Measurements from ENCODE around the gene GABRG3.

Gene GABRG3

DNA sequence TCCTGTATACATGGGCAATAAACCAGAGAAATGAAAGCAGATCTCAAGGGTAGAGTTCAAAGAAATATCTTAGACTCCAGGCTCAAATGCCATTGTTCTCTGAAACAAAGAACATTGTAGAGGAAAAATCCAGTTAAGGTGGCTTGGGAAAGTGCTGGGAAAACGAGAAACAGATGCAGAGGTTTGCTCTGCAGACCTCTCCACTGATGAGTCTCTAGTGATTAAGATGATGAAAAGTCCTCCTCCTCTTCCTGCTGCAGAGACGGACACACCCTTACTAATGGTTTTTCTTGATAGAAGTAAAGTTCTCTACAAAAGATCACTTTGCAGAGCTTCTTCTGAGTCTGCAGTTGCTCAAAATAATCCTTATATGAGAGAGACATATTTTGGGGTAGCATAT, 264.7 kb downstream of the GABRG3 start:
- DNase-seq (ENCODE audit: low read depth, low spot score): no peak
- H3K9ac ChIP-seq (ENCODE audit: insufficient read length, low read depth): no peak overlapping the region
- no peaks in the 10 kb centered on the region for H3K4me1 ChIP-seq (ENCODE audit: insufficient read depth, insufficient read length)
- no peak overlapping the region for H3K4me3 ChIP-seq (ENCODE audit: insufficient read length, low read depth)
- TF ChIP-seq ZNF274 (IDR thresholded peaks at IDR 0.05; ENCODE audit: low read depth, low read length) (no peak), YY1 (IDR thresholded peaks at IDR 0.05; ENCODE audit: insufficient read depth, insufficient read length) (no peak), SUZ12 (IDR thresholded peaks at IDR 0.05; ENCODE audit: extremely low read depth, insufficient read depth, insufficient read length) (no peak)
- H3K27me3 ChIP-seq (ENCODE audit: insufficient read depth, insufficient read length): no peaks in the 10 kb centered on the region
- H3K36me3 ChIP-seq (ENCODE audit: insufficient read depth, insufficient read length, low read length): no peaks in the 10 kb centered on the region
- H3K9me3 ChIP-seq (ENCODE audit: insufficient read depth, low read length): no peaks in the 10 kb centered on the region

DNA sequence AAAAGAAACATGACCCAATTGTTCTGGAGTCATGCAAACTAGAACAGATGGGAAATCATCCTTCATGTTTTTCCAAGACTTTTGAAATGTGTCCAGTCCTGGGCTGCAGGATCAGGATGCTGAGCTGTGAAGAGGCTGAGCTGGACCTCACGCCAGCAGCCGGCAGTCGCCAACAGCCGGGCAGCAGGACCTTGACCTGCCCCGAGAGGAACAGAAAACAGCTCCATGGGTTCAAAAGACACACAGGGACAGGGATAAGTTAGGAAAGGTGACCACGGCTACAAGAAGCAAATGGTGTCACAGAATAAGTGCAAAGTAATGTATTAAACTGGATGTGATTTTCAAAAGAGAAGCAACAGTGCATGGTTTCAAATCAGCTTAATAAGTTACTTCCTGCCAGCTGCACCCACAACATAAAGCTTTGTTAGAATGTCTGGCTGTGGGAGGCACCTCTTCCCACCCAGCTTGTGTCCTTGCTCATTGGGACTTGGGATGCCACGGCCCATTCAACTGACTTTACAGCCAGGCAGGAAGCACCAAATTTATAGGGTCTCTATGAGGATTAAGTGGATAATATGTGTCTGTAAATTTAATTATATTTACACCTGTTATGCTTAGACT, 266.4 kb downstream of the GABRG3 start:
- no peak for DNase-seq (ENCODE audit: low read depth, low spot score)
- no peaks in the 10 kb centered on the region for H3K9me3 ChIP-seq (ENCODE audit: insufficient read depth, low read length)
- no peak overlapping the region for H3K4me3 ChIP-seq (ENCODE audit: insufficient read length, low read depth)
- H3K27me3 ChIP-seq (ENCODE audit: insufficient read depth, insufficient read length): no peaks in the 10 kb centered on the region
- H3K36me3 ChIP-seq (ENCODE audit: insufficient read depth, insufficient read length, low read length): no peaks in the 10 kb centered on the region
- no peaks in the 10 kb centered on the region for H3K4me1 ChIP-seq (ENCODE audit: insufficient read depth, insufficient read length)
- H3K9ac ChIP-seq (ENCODE audit: insufficient read length, low read depth): no peak overlapping the region
- no peak for TF ChIP-seq SUZ12 (IDR thresholded peaks at IDR 0.05; ENCODE audit: extremely low read depth, insufficient read depth, insufficient read length)
- no peak for TF ChIP-seq ZNF274 (IDR thresholded peaks at IDR 0.05; ENCODE audit: low read depth, low read length)
- TF ChIP-seq YY1 (IDR thresholded peaks at IDR 0.05; ENCODE audit: insufficient read depth, insufficient read length): no peak

DNA sequence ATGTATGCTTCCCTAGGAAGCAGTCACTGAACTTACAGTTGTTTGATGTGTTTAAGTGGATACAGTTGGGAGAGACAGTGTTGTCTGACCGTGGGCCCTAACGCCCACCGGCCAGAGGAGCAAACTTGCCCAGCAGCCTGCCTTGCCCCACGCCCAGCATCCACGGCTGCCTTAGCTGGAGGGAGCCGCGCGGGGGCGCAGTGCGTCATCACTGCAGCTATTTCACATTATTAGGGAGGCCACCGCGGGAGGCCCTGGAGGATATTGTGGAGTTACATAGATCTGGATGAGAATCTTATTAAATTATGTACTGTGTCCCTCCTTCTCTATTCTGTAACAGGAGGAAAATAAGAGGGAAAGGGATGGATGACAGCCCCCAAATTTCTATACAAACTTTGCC, 267.2 kb downstream of the GABRG3 start:
- Histone ChIP-seq H3K36me3 (ENCODE audit: insufficient read depth, insufficient read length, low read length) (no peaks in the 10 kb centered on the region), H3K9ac (ENCODE audit: insufficient read length, low read depth) (no peak overlapping the region), H3K9me3 (ENCODE audit: insufficient read depth, low read length) (no peaks in the 10 kb centered on the region), H3K27me3 (ENCODE audit: insufficient read depth, insufficient read length) (no peaks in the 10 kb centered on the region), H3K4me1 (ENCODE audit: insufficient read depth, insufficient read length) (no peaks in the 10 kb centered on the region), H3K4me3 (ENCODE audit: insufficient read length, low read depth) (no peak overlapping the region)
- DNase-seq (ENCODE audit: low read depth, low spot score): no peak
- no peak for TF ChIP-seq ZNF274 (IDR thresholded peaks at IDR 0.05; ENCODE audit: low read depth, low read length)
- no peak for TF ChIP-seq SUZ12 (IDR thresholded peaks at IDR 0.05; ENCODE audit: extremely low read depth, insufficient read depth, insufficient read length)
- TF ChIP-seq YY1 (IDR thresholded peaks at IDR 0.05; ENCODE audit: insufficient read depth, insufficient read length): no peak

DNA sequence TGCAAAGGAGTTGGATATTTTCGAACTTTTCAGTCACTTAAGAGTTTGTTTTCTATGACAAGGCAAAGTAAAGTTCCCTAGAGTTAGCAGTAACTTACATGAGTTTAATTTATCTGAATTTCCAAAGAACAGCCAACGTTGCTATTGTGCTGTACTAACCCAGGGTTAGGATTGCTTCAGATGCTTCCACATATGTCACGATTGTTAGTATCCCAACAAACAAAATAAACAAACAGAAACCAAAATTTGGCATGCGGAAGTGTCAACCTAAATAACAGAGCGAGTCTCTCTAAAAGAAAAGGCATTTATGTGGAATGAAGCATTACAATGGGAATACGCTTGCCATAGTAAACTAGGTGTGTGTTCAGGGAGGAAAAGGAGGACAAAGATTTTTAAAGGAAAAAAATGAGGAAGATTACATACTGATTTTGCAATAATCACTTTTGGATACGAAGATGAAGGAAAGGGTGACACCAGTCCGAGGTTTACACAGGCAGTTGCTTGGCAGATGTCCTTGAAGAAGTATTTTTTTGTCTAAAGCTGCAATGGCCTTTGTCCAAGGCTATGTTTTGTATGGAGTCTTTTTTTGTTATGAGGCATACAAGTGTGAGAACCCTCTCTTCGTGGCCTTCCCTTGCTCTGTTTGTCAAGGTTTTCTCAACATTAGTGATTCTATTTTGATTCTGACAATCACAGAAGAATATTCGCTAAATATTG, 267.9 kb downstream of the GABRG3 start:
- Histone ChIP-seq H3K4me3 (ENCODE audit: insufficient read length, low read depth) (no peak overlapping the region), H3K27me3 (ENCODE audit: insufficient read depth, insufficient read length) (no peaks in the 10 kb centered on the region), H3K9ac (ENCODE audit: insufficient read length, low read depth) (no peak overlapping the region), H3K4me1 (ENCODE audit: insufficient read depth, insufficient read length) (no peaks in the 10 kb centered on the region), H3K9me3 (ENCODE audit: insufficient read depth, low read length) (no peaks in the 10 kb centered on the region), H3K36me3 (ENCODE audit: insufficient read depth, insufficient read length, low read length) (no peaks in the 10 kb centered on the region)
- no peak for DNase-seq (ENCODE audit: low read depth, low spot score)
- TF ChIP-seq SUZ12 (IDR thresholded peaks at IDR 0.05; ENCODE audit: extremely low read depth, insufficient read depth, insufficient read length): no peak
- TF ChIP-seq YY1 (IDR thresholded peaks at IDR 0.05; ENCODE audit: insufficient read depth, insufficient read length): no peak
- TF ChIP-seq ZNF274 (IDR thresholded peaks at IDR 0.05; ENCODE audit: low read depth, low read length): no peak

DNA sequence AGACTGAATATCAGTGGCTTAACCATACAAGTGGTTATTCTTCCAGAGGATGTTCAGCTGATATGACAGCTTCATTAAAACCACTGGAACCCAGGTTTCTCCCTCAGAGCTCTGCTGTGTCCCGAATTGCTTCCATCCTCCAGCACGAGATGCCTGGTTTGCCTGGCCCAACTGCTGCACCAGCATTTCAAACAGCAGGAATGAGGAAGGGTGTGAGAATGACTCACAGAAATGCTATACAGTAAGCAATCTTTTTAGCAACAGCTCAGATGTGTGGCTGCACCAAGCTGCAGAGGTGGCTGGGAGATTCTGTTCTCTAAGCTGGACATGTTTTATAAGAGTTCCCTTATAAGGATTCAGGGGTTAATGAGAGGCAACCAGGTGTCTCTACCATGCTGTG, 271.0 kb downstream of the GABRG3 start:
- no peak overlapping the region for H3K4me3 ChIP-seq (ENCODE audit: insufficient read length, low read depth)
- H3K27me3 ChIP-seq (ENCODE audit: insufficient read depth, insufficient read length): no peaks in the 10 kb centered on the region
- H3K4me1 ChIP-seq (ENCODE audit: insufficient read depth, insufficient read length): no peaks in the 10 kb centered on the region
- H3K36me3 ChIP-seq (ENCODE audit: insufficient read depth, insufficient read length, low read length): no peaks in the 10 kb centered on the region
- no peak overlapping the region for H3K9ac ChIP-seq (ENCODE audit: insufficient read length, low read depth)
- TF ChIP-seq ZNF274 (IDR thresholded peaks at IDR 0.05; ENCODE audit: low read depth, low read length) (no peak), YY1 (IDR thresholded peaks at IDR 0.05; ENCODE audit: insufficient read depth, insufficient read length) (no peak), SUZ12 (IDR thresholded peaks at IDR 0.05; ENCODE audit: extremely low read depth, insufficient read depth, insufficient read length) (no peak)
- no peak for DNase-seq (ENCODE audit: low read depth, low spot score)
- H3K9me3 ChIP-seq (ENCODE audit: insufficient read depth, low read length): no peaks in the 10 kb centered on the region

DNA sequence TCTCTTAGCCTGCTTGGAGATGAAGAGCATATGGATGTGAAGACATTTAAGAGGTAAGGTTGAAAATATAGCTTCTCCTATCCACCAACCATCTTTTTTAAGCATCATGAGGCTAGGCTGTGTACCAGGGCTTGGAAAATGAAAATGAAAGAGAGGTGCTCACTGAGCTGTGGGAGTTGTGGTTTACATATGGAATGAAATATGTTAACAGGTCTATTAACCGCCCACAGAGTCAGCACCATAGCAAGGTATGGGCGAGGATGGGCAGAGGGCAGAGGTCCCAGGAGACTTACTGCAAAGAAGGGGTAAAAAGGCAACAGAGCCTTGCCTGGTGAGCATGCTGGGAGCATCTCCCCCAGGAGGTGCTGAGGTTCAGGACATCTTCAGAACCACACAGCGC, 273.1 kb downstream of the GABRG3 start:
- TF ChIP-seq YY1 (IDR thresholded peaks at IDR 0.05; ENCODE audit: insufficient read depth, insufficient read length): no peak
- no peak for TF ChIP-seq ZNF274 (IDR thresholded peaks at IDR 0.05; ENCODE audit: low read depth, low read length)
- no peak for TF ChIP-seq SUZ12 (IDR thresholded peaks at IDR 0.05; ENCODE audit: extremely low read depth, insufficient read depth, insufficient read length)
- no peaks in the 10 kb centered on the region for H3K36me3 ChIP-seq (ENCODE audit: insufficient read depth, insufficient read length, low read length)

DNA sequence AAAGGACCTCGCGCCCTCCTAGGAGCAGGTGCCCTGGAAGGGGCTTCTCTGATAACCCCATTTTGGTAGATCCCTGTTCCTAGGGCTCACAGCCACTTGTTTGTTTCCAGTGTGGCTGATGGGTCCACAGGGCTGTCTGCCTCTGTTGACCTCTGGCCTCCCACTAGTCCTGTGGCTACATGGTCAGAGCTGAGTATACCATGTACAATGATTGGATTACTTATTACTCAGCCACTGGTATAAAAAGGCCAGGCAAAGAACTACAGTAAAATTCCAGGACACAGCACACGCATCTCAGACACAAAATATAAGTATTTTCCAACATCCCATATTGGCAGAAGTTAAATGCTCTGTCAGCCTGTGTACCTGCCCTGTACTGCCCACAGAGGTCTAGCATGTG, 277.3 kb downstream of the GABRG3 start:
- Histone ChIP-seq H3K9ac (ENCODE audit: insufficient read length, low read depth) (no peak overlapping the region), H3K9me3 (ENCODE audit: insufficient read depth, low read length) (no peaks in the 10 kb centered on the region), H3K36me3 (ENCODE audit: insufficient read depth, insufficient read length, low read length) (no peaks in the 10 kb centered on the region), H3K4me3 (ENCODE audit: insufficient read length, low read depth) (no peak overlapping the region), H3K4me1 (ENCODE audit: insufficient read depth, insufficient read length) (peaks cover 2% of the 10 kb centered on the region), H3K27me3 (ENCODE audit: insufficient read depth, insufficient read length) (no peaks in the 10 kb centered on the region)
- TF ChIP-seq YY1 (IDR thresholded peaks at IDR 0.05; ENCODE audit: insufficient read depth, insufficient read length): no peak
- no peak for TF ChIP-seq SUZ12 (IDR thresholded peaks at IDR 0.05; ENCODE audit: extremely low read depth, insufficient read depth, insufficient read length)
- TF ChIP-seq ZNF274 (IDR thresholded peaks at IDR 0.05; ENCODE audit: low read depth, low read length): no peak
- DNase-seq (ENCODE audit: low read depth, low spot score): no peak

More for the DNA sequence above, 273.1 kb downstream of the GABRG3 start:
- Histone ChIP-seq H3K4me1 (ENCODE audit: insufficient read depth, insufficient read length) (no peaks in the 10 kb centered on the region), H3K9me3 (ENCODE audit: insufficient read depth, low read length) (no peaks in the 10 kb centered on the region), H3K9ac (ENCODE audit: insufficient read length, low read depth) (no peak overlapping the region), H3K4me3 (ENCODE audit: insufficient read length, low read depth) (no peak overlapping the region), H3K27me3 (ENCODE audit: insufficient read depth, insufficient read length) (no peaks in the 10 kb centered on the region)
- DNase-seq (ENCODE audit: low read depth, low spot score): no peak
